PC-3 (cell line): ENCODE measurements around the gene OMA1. TPM values are rescaled to one million over a fixed set of nuclear protein-coding genes. Genes with fewer than 3 reads are reported as not detected.

Experiments
- ATAC-seq: fragments of 200-7000 bp; cut with Tn5 transposase; 2 replicates; pipeline ENCODE4 v1.9.1; 2020; ENCODE audit warnings: mild to moderate bottlenecking, moderate library complexity
- BruUV-seq: library from RNA; stranded (reverse); fragments of 400-500 nt; replicated peaks from 2 replicates; lab custom pipeline; 2021; lab: Mats Ljungman, UMichigan
- CTCF ChIA-PET: fragments of 300-600 bp; sonication (Branson Sonifier 250); formaldehyde crosslinking; loops from one replicate; lab custom pipeline; 2022; ENCODE audit warnings: antibody characterized with exemption; lab: Charles Lee
- POLR2A ChIA-PET: fragments of 300-600 bp; sonication (Branson Sonifier 250); formaldehyde crosslinking; loops from one replicate; lab custom pipeline; 2022; ENCODE audit warnings: antibody characterized with exemption; ENCODE audit not compliant: unreplicated experiment; lab: Charles Lee
- DNase-seq: peaks from one replicate; pipeline ENCODE4 v3.0.0-alpha.2; 2015
- H2AFZ ChIP-seq: fragments of 300-600 bp; sonication (generic); 2 replicates; pipeline ENCODE4 v1.6.0; 2016; ENCODE audit warnings: antibody characterized with exemption, low read length
- H3F3A ChIP-seq: fragments of 300-600 bp; sonication (generic); one replicate; pipeline ENCODE4 v1.6.0; 2017; ENCODE audit warnings: antibody characterized with exemption, low read length, control low read depth, mild to moderate bottlenecking; ENCODE audit not compliant: unreplicated experiment
- H3K27ac ChIP-seq: fragments of 300-600 bp; sonication (generic); 2 replicates; pipeline ENCODE4 v1.5.1; 2016; ENCODE audit warnings: mild to moderate bottlenecking, low read length
- H3K27me3 ChIP-seq: fragments of 300-600 bp; sonication (generic); 2 replicates; pipeline ENCODE4 v1.6.1; 2016; ENCODE audit warnings: low read length, mixed read lengths
- H3K36me3 ChIP-seq: fragments of 300-600 bp; sonication (generic); 2 replicates; pipeline ENCODE4 v1.6.1; 2016; ENCODE audit warnings: low read depth, mixed run types, low read length, mixed read lengths
- H3K4me1 ChIP-seq: fragments of 300-600 bp; sonication (generic); 2 replicates; pipeline ENCODE4 v1.5.1; 2016; ENCODE audit warnings: low read length; ENCODE audit not compliant: insufficient read depth
- H3K4me2 ChIP-seq: fragments of 300-600 bp; sonication (generic); 2 replicates; pipeline ENCODE4 v1.6.0; 2016; ENCODE audit warnings: low read length
- H3K4me3 ChIP-seq: fragments of 300-600 bp; sonication (generic); 2 replicates; pipeline ENCODE4 v1.5.1; 2016; ENCODE audit warnings: mild to moderate bottlenecking, low read length, mixed read lengths
- H3K79me2 ChIP-seq: fragments of 300-600 bp; sonication (generic); 2 replicates; pipeline ENCODE4 v1.6.1; 2017; ENCODE audit warnings: low read length, mixed read lengths
- H3K9ac ChIP-seq: fragments of 300-600 bp; sonication (generic); 2 replicates; pipeline ENCODE4 v1.6.0; 2016; ENCODE audit warnings: mild to moderate bottlenecking, low read length
- H3K9me2 ChIP-seq: fragments of 300-600 bp; sonication (generic); replicated peaks from 2 replicates; pipeline ENCODE4 v1.6.1; 2016; ENCODE audit warnings: mixed run types, low read length, mixed read lengths
- H3K9me3 ChIP-seq: fragments of 300-600 bp; sonication (generic); 2 replicates; pipeline ENCODE4 v1.6.1; 2016; ENCODE audit warnings: low read length, mixed read lengths
- H4K20me1 ChIP-seq: fragments of 300-600 bp; sonication (generic); 2 replicates; pipeline ENCODE4 v1.6.1; 2016; ENCODE audit warnings: low read length, mixed read lengths
- EZH2 ChIP-seq: fragments of 300-600 bp; sonication (generic); IDR thresholded peaks from one replicate; pipeline ENCODE4 v1.6.1; 2017; ENCODE audit warnings: antibody characterized with exemption, mild to moderate bottlenecking, low read length; ENCODE audit not compliant: unreplicated experiment
- EZH2phosphoT487 ChIP-seq: fragments of 300-600 bp; sonication (generic); IDR thresholded peaks from 2 replicates; pipeline ENCODE4 v1.6.1; 2018; ENCODE audit warnings: mild to moderate bottlenecking, antibody characterized with exemption, low read length, borderline replicate concordance
- intact Hi-C: fragments of 100-400 bp; cut with micrococcal nuclease; formaldehyde crosslinking; loops from 2 replicates; pipeline ENCODE4 v1.9.0; 2023
- total RNA-seq: library from RNA; depleted of rRNA; stranded (reverse); fragments of >200 nt; gene quantifications from 2 replicates; pipeline ENCODE4 v1.2.3, GENCODE V29; 2014
- TF ChIP-seq, protein P1 (sequence below): fragments of 300-600 bp; sonication (generic); conservative IDR thresholded peaks from 2 replicates; pipeline ENCODE4 v1.5.1; 2017; ENCODE audit warnings: antibody characterized with exemption, low read depth, mild to moderate bottlenecking, low read length

Gene OMA1
- total RNA-seq, 1 experiment from 2014 or later, result 16.1 TPM

DNA sequence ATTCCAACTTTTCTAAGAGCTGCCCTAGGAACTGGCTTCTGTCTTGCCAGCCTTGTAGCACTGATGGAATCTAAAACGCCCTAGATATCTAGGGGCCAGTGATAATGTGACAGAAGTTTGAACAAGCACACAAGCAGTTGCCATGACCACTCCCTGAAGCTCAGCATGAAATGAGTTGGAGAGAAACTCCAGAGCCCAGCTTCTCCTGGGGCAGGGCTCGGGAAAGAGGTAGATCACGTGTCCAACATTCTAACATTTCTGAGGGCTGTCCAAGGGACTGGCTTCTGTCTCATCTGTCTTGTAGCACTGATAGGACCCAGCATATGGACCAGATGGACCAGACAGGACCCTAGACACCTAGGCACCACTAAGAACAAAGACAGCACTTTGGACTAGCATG is 37.9 kb downstream of the OMA1 start:
- H3K4me2 ChIP-seq, result no peak overlapping the region
- DNase-seq, result no peak
- H3K27me3 ChIP-seq, result no peaks in the 10 kb centered on the region
- no peaks in the 10 kb centered on the region for H3K4me1 ChIP-seq
- no peak overlapping the region for H3K9ac ChIP-seq
- no peaks in the 10 kb centered on the region for H4K20me1 ChIP-seq
- H3K9me3 ChIP-seq, result peaks cover 8% of the 10 kb centered on the region; the same call in 1 of the 2 replicates
- H3F3A ChIP-seq, result no peaks in the 10 kb centered on the region
- no peaks in the 10 kb centered on the region for H3K79me2 ChIP-seq
- intact Hi-C loops, result no loop called here
- no peak overlapping the region for H3K27ac ChIP-seq
- no peaks in the 10 kb centered on the region for H3K9me2 ChIP-seq
- POLR2A ChIA-PET, result no interaction called here
- CTCF ChIA-PET, result no interaction called here
- no TSS peak for BruUV-seq
- TF ChIP-seq EZH2 (no peak), EZH2phosphoT487 (no peak)
- TF ChIP-seq, protein P1, sequence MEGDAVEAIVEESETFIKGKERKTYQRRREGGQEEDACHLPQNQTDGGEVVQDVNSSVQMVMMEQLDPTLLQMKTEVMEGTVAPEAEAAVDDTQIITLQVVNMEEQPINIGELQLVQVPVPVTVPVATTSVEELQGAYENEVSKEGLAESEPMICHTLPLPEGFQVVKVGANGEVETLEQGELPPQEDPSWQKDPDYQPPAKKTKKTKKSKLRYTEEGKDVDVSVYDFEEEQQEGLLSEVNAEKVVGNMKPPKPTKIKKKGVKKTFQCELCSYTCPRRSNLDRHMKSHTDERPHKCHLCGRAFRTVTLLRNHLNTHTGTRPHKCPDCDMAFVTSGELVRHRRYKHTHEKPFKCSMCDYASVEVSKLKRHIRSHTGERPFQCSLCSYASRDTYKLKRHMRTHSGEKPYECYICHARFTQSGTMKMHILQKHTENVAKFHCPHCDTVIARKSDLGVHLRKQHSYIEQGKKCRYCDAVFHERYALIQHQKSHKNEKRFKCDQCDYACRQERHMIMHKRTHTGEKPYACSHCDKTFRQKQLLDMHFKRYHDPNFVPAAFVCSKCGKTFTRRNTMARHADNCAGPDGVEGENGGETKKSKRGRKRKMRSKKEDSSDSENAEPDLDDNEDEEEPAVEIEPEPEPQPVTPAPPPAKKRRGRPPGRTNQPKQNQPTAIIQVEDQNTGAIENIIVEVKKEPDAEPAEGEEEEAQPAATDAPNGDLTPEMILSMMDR, result no peak
- no peak for ATAC-seq
- H3K4me3 ChIP-seq, result no peak overlapping the region
- H3K36me3 ChIP-seq, result peaks cover 11% of the 10 kb centered on the region; the same call in 1 of the 2 replicates
- H2AFZ ChIP-seq, result no peak overlapping the region

DNA sequence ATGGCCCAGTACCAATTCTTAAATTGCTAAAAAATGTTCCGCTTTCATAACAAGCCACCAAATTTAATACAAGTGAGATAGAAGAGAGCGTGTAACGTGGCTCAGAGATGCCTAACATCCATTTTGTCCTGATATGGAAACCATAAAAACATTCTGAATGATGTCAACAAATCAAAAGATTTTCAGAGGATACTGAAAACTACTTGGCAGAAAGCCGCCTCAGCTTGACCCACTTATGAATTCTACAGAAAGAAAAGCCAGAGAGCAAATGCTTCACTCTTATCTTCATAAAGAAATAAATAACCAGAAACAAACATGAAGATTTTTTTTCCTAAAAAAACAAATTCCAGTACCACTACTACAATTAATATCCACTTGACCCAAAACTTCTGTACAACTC is 41.2 kb downstream of the OMA1 start:
- Histone ChIP-seq H3K4me2 (no peak overlapping the region), H3K27me3 (no peaks in the 10 kb centered on the region), H3K9me3 (no peaks in the 10 kb centered on the region), H3K4me1 (no peaks in the 10 kb centered on the region), H3K4me3 (no peak overlapping the region), H3K9ac (no peak overlapping the region), H3K36me3 (peaks cover 2% of the 10 kb centered on the region; the same call in 1 of the 2 replicates), H3F3A (no peaks in the 10 kb centered on the region), H2AFZ (no peak overlapping the region), H3K79me2 (no peaks in the 10 kb centered on the region), H4K20me1 (no peaks in the 10 kb centered on the region), H3K27ac (no peak overlapping the region), H3K9me2 (no peaks in the 10 kb centered on the region)
- no peak for ATAC-seq
- intact Hi-C loops, result no loop called here
- no TSS peak for BruUV-seq
- TF ChIP-seq EZH2, result no peak
- no peak for TF ChIP-seq EZH2phosphoT487
- POLR2A ChIA-PET, result no interaction called here
- no peak for DNase-seq
- CTCF ChIA-PET, result no interaction called here

DNA sequence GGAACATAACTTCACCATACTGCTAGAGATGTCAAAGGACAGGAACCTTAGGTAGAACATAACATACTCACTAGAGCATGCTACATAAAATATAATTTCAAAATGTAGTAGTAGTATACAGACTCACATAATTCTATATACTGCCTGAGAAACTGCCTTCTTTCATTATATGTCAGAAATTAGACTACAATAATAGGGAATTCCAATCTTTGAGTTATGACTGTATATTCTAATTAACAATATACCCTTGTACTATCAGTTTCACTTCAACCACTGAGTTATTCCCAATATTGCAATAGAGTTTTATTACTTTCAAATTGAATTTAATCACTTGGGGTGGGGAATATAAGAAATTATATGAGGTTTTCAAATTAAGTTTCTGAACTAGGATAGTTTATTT is 44.0 kb downstream of the OMA1 start:
- DNase-seq (no peak), ATAC-seq (no peak)
- no TSS peak for BruUV-seq
- Histone ChIP-seq H3K9ac (no peak overlapping the region), H3K4me1 (no peaks in the 10 kb centered on the region), H3K36me3 (no peaks in the 10 kb centered on the region), H3K27me3 (no peaks in the 10 kb centered on the region), H3K9me3 (no peaks in the 10 kb centered on the region), H3K9me2 (no peaks in the 10 kb centered on the region), H2AFZ (no peak overlapping the region), H3K27ac (no peak overlapping the region), H4K20me1 (no peaks in the 10 kb centered on the region), H3F3A (no peaks in the 10 kb centered on the region), H3K79me2 (no peaks in the 10 kb centered on the region), H3K4me2 (no peak overlapping the region), H3K4me3 (no peak overlapping the region)
- POLR2A ChIA-PET, result no interaction called here
- TF ChIP-seq EZH2 (no peak), EZH2phosphoT487 (no peak)
- TF ChIP-seq, protein P1, result no peak
- CTCF ChIA-PET, result no interaction called here
- intact Hi-C loops, result no loop called here
